Endothelial cell of umbilical vein (primary cell): ENCODE data around the gene SYNDIG1. TPM values are rescaled to one million over a fixed set of nuclear protein-coding genes. Genes with fewer than 3 reads are reported as not detected.

Experiments used
- BruUV-seq: library from RNA; stranded (reverse); fragments of 400-500 nt; replicated peaks from 2 replicates; lab custom pipeline; 2021; lab: Mats Ljungman, UMichigan
- CTCF ChIA-PET: fragments of 300-600, 350-600 bp; sonication (Branson Sonifier 250); formaldehyde crosslinking; loops from one replicate; lab custom pipeline; 2021; ENCODE audit warnings: antibody characterized with exemption, inconsistent platforms; lab: Charles Lee
- POLR2A ChIA-PET: fragments of 300-600, 350-600 bp; sonication (Branson Sonifier 250); formaldehyde crosslinking; loops from one replicate; lab custom pipeline; 2021; ENCODE audit warnings: antibody characterized with exemption, inconsistent platforms; lab: Charles Lee
- DNase-seq: peaks from one replicate; pipeline ENCODE4 v3.0.0-alpha.2; 2011; ENCODE audit warnings: low read depth, low spot score
- FAIRE-seq: peaks from 2 replicates; lab custom pipeline; 2011; peaks lifted over from hg19 to GRCh38; lab: Jason Lieb, UNC
- H2AFZ ChIP-seq: 2 replicates; pipeline ENCODE4 v1.6.0; 2012; ENCODE audit warnings: low read depth, low read length, control low read depth, inconsistent platforms
- H3K27ac ChIP-seq: 2 replicates; pipeline ENCODE4 v1.5.1; 2011; ENCODE audit warnings: low read depth, mild to moderate bottlenecking, control low read depth, low read length, moderate library complexity; ENCODE audit not compliant: insufficient read depth
- H3K27me3 ChIP-seq, 2 experiments: 2 replicates each; pipeline versions ENCODE4 v1.6.0 to v1.6.1; 2011; ENCODE audit warnings: low read length in 2 of 2, mixed read lengths in 1 of 2; ENCODE audit not compliant: control insufficient read depth in 2 of 2, insufficient read depth in 2 of 2
- H3K36me3 ChIP-seq, 2 experiments: 2 replicates in 1 of 2; 3 replicates in 1 of 2; pipeline ENCODE4 v1.5.1; 2011; ENCODE audit warnings: low read length in 2 of 2, mild to moderate bottlenecking in 1 of 2, moderate library complexity in 1 of 2; ENCODE audit not compliant: control insufficient read depth in 2 of 2, insufficient read depth in 2 of 2; ENCODE audit errors: extremely low read depth in 1 of 2
- H3K4me1 ChIP-seq: 3 replicates; pipeline ENCODE4 v1.5.1; 2011; ENCODE audit warnings: mild to moderate bottlenecking, low read length; ENCODE audit not compliant: control insufficient read depth, insufficient read depth; ENCODE audit errors: extremely low read depth
- H3K4me2 ChIP-seq: 2 replicates; pipeline ENCODE4 v1.6.1; 2011; ENCODE audit warnings: low read length, control low read depth, mixed read lengths; ENCODE audit not compliant: insufficient read depth
- H3K4me3 ChIP-seq, 3 experiments: fragments of 200-600 bp in 1 of 3; sonication (generic), shearing (Covaris generic) in 1 of 3; replicated peaks in 1 of 3; 2 replicates each; pipeline ENCODE4 v1.5.1; 2011 to 2016; ENCODE audit warnings: control low read depth in 3 of 3, low read length in 3 of 3, mild to moderate bottlenecking in 2 of 3, inconsistent platforms in 1 of 3, low read depth in 1 of 3, moderate library complexity in 1 of 3; ENCODE audit not compliant: insufficient read depth in 1 of 3
- H3K79me2 ChIP-seq: 2 replicates; pipeline ENCODE4 v1.6.0; 2012; ENCODE audit warnings: low read length, inconsistent platforms; ENCODE audit not compliant: control insufficient read depth, insufficient read depth
- H3K9ac ChIP-seq: replicated peaks from 2 replicates; pipeline ENCODE3; 2011; ENCODE audit warnings: low read length, control low read depth; ENCODE audit not compliant: insufficient read depth; ENCODE audit errors: extremely low read depth
- H3K9me1 ChIP-seq: replicated peaks from 3 replicates; pipeline ENCODE4 v1.6.0; 2011; ENCODE audit warnings: mild to moderate bottlenecking, low read length; ENCODE audit not compliant: control insufficient read depth, insufficient read depth; ENCODE audit errors: extremely low read depth
- H3K9me3 ChIP-seq: replicated peaks from 2 replicates; pipeline ENCODE4 v1.5.1; 2012; ENCODE audit warnings: low read length, inconsistent platforms; ENCODE audit not compliant: control insufficient read depth, insufficient read depth
- H4K20me1 ChIP-seq: replicated peaks from 2 replicates; pipeline ENCODE3; 2011; ENCODE audit warnings: mild to moderate bottlenecking, low read length; ENCODE audit not compliant: control insufficient read depth, insufficient read depth; ENCODE audit errors: extremely low read depth
- CTCF ChIP-seq, 2 donors: IDR thresholded peaks; 1 replicate in 1 of 2; 2 replicates in 1 of 2; pipeline ENCODE4 v1.5.1; 2011; ENCODE audit warnings: low read length in 2 of 2, mild to moderate bottlenecking in 2 of 2, moderate library complexity in 2 of 2, control low read depth in 1 of 2, inconsistent platforms in 1 of 2, low read depth in 1 of 2; ENCODE audit not compliant: insufficient read depth in 1 of 2; ENCODE audit errors: extremely low read depth in 1 of 2
- EZH2 ChIP-seq: IDR thresholded peaks from 2 replicates; pipeline ENCODE4 v1.6.1; 2012; ENCODE audit warnings: borderline replicate concordance, low read depth, mild to moderate bottlenecking, moderate library complexity, low read length, inconsistent platforms; ENCODE audit not compliant: severe bottlenecking
- FOS ChIP-seq: IDR thresholded peaks from 2 replicates; pipeline ENCODE4 v1.6.1; 2011; ENCODE audit warnings: mild to moderate bottlenecking, low read length, moderate library complexity, borderline replicate concordance; ENCODE audit not compliant: insufficient read depth
- GATA2 ChIP-seq: IDR thresholded peaks from 2 replicates; pipeline ENCODE4 v1.7.0; 2011; ENCODE audit warnings: low read depth, mild to moderate bottlenecking, moderate library complexity, mixed read lengths, low read length; ENCODE audit not compliant: insufficient read length, insufficient read depth
- JUN ChIP-seq: IDR thresholded peaks from 2 replicates; pipeline ENCODE4 v1.6.1; 2011; ENCODE audit warnings: borderline replicate concordance, low read depth; ENCODE audit not compliant: insufficient read length, insufficient read depth
- MAX ChIP-seq: IDR thresholded peaks from 2 replicates; pipeline ENCODE4 v1.6.1; 2011; ENCODE audit not compliant: insufficient read depth, insufficient read length
- POLR2A ChIP-seq: IDR thresholded peaks from 2 replicates; pipeline ENCODE4 v1.6.1; 2012; ENCODE audit warnings: low read depth, mild to moderate bottlenecking, control low read depth, low read length
- POLR2AphosphoS5 ChIP-seq: IDR thresholded peaks from 2 replicates; pipeline ENCODE4 v1.6.1; 2012; ENCODE audit warnings: low read depth, mild to moderate bottlenecking, control low read depth, low read length, moderate library complexity; ENCODE audit not compliant: insufficient read depth
- dilution Hi-C: fragments of 300-500 bp; cut with MboI; formaldehyde crosslinking; loops from one replicate; pipeline ENCODE4 v1.15.0; 2019; ENCODE audit warnings: low sequenced_read_pairs; ENCODE audit not compliant: extremely low pct_ligation_motif_present
- intact Hi-C: fragments of 100-400 bp; cut with micrococcal nuclease; formaldehyde crosslinking; loops from one replicate; pipeline ENCODE4 v1.10.0; 2022
- polyA plus RNA-seq, 4 experiments: library from polyadenylated mRNA; depleted of rRNA in 3 of 4; stranded (reverse) in 3 of 4; unstranded in 1 of 4; fragments of >200 nt; gene quantifications; 2 replicates each; pipeline versions ENCODE4 v1.2.1 to v1.2.3, GENCODE V29; 2011 to 2012; ENCODE audit warnings: missing spikeins in 1 of 4
- total RNA-seq: library from RNA; stranded (reverse); gene quantifications from 2 replicates; pipeline ENCODE4 v1.2.3, GENCODE V29; 2021

The SYNDIG1 gene
- total and polyA plus RNA-seq, 2 donors (not counting 3 experiments of a cell fraction or from before 2014, with no cell fraction given): not detected

- dilution Hi-C loops: no loop called here
- POLR2A ChIA-PET: no interaction called here
- TF ChIP-seq POLR2AphosphoS5 (no peak), JUN (no peak), GATA2 (no peak), CTCF (IDR thresholded peaks at IDR 0.05; ENCODE audit: extremely low read depth in 1 of 2, insufficient read depth in 1 of 2, low read depth in 1 of 2, low read length in 2 of 2) (no peak), FOS (no peak), EZH2 (no peak), MAX (peak; percentile 9), POLR2A (no peak)
- no peak overlapping the region for H2AFZ ChIP-seq
- no peak overlapping the region for H3K27ac ChIP-seq
- H3K4me3 ChIP-seq: no peak overlapping the region
- H3K79me2 ChIP-seq: no peaks in the 10 kb centered on the region
- no peak overlapping the region for H3K9ac ChIP-seq
- intact Hi-C loops: no loop called here
- no peak overlapping the region for H3K4me2 ChIP-seq
- no peaks in the 10 kb centered on the region for H3K36me3 ChIP-seq
- H3K27me3 ChIP-seq: no peaks in the 10 kb centered on the region
- CTCF ChIA-PET: no interaction called here
- no peaks in the 10 kb centered on the region for H3K9me1 ChIP-seq
- H3K9me3 ChIP-seq: no peaks in the 10 kb centered on the region
- no TSS peak for BruUV-seq
- no peaks in the 10 kb centered on the region for H3K4me1 ChIP-seq
- H4K20me1 ChIP-seq: no peaks in the 10 kb centered on the region
- DNase-seq (no peak), FAIRE-seq (no peak)
These were observed 19.8 kb downstream of the SYNDIG1 start for GRCh38 chr20:24489193-24489592.
